ENCODE data around the gene RASA2.
A peak's percentile ranks its signal among the peaks of the same experiment; 100 is the strongest.

RASA2 gene, protein sequence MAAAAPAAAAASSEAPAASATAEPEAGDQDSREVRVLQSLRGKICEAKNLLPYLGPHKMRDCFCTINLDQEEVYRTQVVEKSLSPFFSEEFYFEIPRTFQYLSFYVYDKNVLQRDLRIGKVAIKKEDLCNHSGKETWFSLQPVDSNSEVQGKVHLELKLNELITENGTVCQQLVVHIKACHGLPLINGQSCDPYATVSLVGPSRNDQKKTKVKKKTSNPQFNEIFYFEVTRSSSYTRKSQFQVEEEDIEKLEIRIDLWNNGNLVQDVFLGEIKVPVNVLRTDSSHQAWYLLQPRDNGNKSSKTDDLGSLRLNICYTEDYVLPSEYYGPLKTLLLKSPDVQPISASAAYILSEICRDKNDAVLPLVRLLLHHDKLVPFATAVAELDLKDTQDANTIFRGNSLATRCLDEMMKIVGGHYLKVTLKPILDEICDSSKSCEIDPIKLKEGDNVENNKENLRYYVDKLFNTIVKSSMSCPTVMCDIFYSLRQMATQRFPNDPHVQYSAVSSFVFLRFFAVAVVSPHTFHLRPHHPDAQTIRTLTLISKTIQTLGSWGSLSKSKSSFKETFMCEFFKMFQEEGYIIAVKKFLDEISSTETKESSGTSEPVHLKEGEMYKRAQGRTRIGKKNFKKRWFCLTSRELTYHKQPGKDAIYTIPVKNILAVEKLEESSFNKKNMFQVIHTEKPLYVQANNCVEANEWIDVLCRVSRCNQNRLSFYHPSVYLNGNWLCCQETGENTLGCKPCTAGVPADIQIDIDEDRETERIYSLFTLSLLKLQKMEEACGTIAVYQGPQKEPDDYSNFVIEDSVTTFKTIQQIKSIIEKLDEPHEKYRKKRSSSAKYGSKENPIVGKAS

GRCh38 chr3:141486746-141487520 lies at the start of gene RASA2:
RASA2 (plus strand) TSS chr3:141487027; CDS start chr3:141487084, 57 bp downstream.
- H3K9me3 ChIP-seq (ENCODE audit: low read length): no peaks in the 10 kb centered on the region
- peak within 1 kb of the TSS; percentile 100 for H3K4me3 ChIP-seq (ENCODE audit: low read length)
- H3K36me3 ChIP-seq (ENCODE audit: insufficient read depth, low read length): no peaks in the 10 kb centered on the region
- peaks cover 6% of the 10 kb centered on the region for H3K27me3 ChIP-seq (ENCODE audit: insufficient read depth, low read length)
- H2AFZ ChIP-seq (ENCODE audit: low read depth, low read length): peak within 1 kb of the TSS; percentile 99
- H3K4me1 ChIP-seq (ENCODE audit: insufficient read depth, low read length): peaks cover 23% of the 10 kb centered on the region

DNA sequence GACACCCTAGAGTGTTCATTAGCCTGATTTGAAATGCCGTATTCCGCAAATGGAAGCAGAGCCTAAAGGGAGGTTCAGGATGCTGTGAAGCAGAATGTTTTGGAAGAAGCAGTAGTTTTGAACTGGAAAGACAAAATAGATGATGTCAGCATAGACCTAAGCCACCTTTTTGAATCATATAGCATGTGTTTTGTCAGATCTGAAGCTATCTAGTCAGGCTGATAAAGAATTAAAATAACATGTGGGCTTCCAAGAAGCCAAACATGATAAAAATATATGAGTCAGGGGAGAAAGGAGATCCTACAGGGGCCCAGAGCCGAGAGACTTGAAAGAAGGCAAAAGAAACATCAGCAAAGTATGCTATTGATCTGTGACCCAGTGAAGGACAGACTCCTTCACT lies 47.2 kb upstream of the RASA2 start:
- Histone ChIP-seq H3K36me3 (ENCODE audit: insufficient read depth, low read length) (peaks cover 23% of the 10 kb centered on the region), H3K27me3 (ENCODE audit: insufficient read depth, low read length) (no peaks in the 10 kb centered on the region), H3K9me3 (ENCODE audit: low read length) (peaks cover 14% of the 10 kb centered on the region), H3K4me1 (ENCODE audit: insufficient read depth, low read length) (peaks cover 11% of the 10 kb centered on the region), H3K4me3 (ENCODE audit: low read length) (no peak overlapping the region), H2AFZ (ENCODE audit: low read depth, low read length) (peak overlapping the region; percentile 21)

GRCh38 chr3:141440942-141441341 lies 45.9 kb upstream of the RASA2 start:
- peaks cover 18% of the 10 kb centered on the region for H3K9me3 ChIP-seq (ENCODE audit: low read length)
- no peak overlapping the region for H3K4me3 ChIP-seq (ENCODE audit: low read length)
- no peaks in the 10 kb centered on the region for H3K27me3 ChIP-seq (ENCODE audit: insufficient read depth, low read length)
- peaks cover 34% of the 10 kb centered on the region for H3K36me3 ChIP-seq (ENCODE audit: insufficient read depth, low read length)
- peaks cover 11% of the 10 kb centered on the region for H3K4me1 ChIP-seq (ENCODE audit: insufficient read depth, low read length)
- H2AFZ ChIP-seq (ENCODE audit: low read depth, low read length): no peak overlapping the region

- Histone ChIP-seq H2AFZ (ENCODE audit: low read depth, low read length) (no peak overlapping the region), H3K4me3 (ENCODE audit: low read length) (no peak overlapping the region), H3K9me3 (ENCODE audit: low read length) (peaks cover 18% of the 10 kb centered on the region), H3K4me1 (ENCODE audit: insufficient read depth, low read length) (peaks cover 11% of the 10 kb centered on the region), H3K36me3 (ENCODE audit: insufficient read depth, low read length) (peaks cover 34% of the 10 kb centered on the region), H3K27me3 (ENCODE audit: insufficient read depth, low read length) (no peaks in the 10 kb centered on the region)
These were observed 45.2 kb upstream of the RASA2 start for GRCh38 chr3:141441381-141442364.

GRCh38 chr3:141442446-141442845 lies 44.4 kb upstream of the RASA2 start:
- Histone ChIP-seq H3K36me3 (ENCODE audit: insufficient read depth, low read length) (peaks cover 34% of the 10 kb centered on the region), H2AFZ (ENCODE audit: low read depth, low read length) (no peak overlapping the region), H3K27me3 (ENCODE audit: insufficient read depth, low read length) (no peaks in the 10 kb centered on the region), H3K4me1 (ENCODE audit: insufficient read depth, low read length) (peaks cover 11% of the 10 kb centered on the region), H3K4me3 (ENCODE audit: low read length) (no peak overlapping the region), H3K9me3 (ENCODE audit: low read length) (peaks cover 18% of the 10 kb centered on the region)

- peaks cover 18% of the 10 kb centered on the region for H3K9me3 ChIP-seq (ENCODE audit: low read length)
- H3K27me3 ChIP-seq (ENCODE audit: insufficient read depth, low read length): no peaks in the 10 kb centered on the region
- peaks cover 34% of the 10 kb centered on the region for H3K36me3 ChIP-seq (ENCODE audit: insufficient read depth, low read length)
- no peak overlapping the region for H2AFZ ChIP-seq (ENCODE audit: low read depth, low read length)
- H3K4me3 ChIP-seq (ENCODE audit: low read length): no peak overlapping the region
- peaks cover 11% of the 10 kb centered on the region for H3K4me1 ChIP-seq (ENCODE audit: insufficient read depth, low read length)
These were observed 43.9 kb upstream of the RASA2 start for GRCh38 chr3:141442914-141443313.

DNA sequence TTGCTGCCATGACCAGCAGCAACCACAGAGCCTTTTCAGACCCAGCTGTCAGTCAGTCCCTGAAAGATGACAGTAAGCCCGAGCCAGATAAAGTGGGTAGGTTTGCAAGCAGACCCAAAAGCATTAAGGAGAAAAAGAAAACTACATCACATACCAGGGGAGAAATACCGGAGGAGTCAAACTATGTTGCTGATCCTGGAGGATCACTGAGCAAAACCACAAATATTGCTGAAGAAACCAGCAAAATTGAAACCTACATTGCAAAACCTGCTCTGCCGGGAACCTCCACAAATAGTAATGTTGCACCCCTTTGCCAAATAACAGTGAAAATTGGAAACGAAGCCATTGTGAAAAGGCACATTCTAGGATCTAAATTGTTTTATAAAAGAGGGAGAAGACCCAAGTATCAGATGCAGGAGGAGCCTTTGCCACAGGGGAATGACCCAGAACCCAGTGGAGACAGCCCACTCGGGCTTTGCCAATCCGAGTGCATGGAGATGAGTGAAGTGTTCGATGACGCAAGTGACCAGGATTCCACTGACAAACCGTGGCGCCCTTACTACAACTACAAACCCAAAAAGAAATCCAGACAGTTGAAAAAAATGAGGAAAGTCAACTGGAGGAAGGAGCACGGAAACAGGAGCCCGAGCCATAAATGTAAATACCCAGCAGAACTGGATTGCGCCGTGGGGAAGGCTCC lies 42.1 kb upstream of the RASA2 start:
- H3K36me3 ChIP-seq (ENCODE audit: insufficient read depth, low read length): peaks cover 34% of the 10 kb centered on the region

DNA sequence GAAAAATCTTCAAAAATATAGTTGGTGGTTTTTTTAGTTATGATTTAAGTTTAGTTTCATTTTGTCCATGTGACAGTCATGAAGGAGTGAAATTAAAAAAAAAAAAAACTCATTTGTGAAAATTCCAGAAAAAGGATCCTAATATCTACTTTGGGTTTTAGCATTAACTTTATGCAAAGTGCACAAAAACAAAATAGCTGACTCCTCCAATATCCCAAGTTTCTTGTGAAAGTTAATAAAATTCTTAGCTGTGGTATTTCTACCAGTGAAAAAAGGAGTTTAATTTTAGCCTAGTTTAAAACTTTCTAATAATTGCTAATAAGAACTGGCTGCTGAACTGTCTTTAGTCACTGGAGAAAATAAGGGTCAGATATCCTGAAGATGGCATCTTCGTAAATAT lies 40.8 kb upstream of the RASA2 start:
- Histone ChIP-seq H3K36me3 (ENCODE audit: insufficient read depth, low read length) (peaks cover 34% of the 10 kb centered on the region), H3K27me3 (ENCODE audit: insufficient read depth, low read length) (no peaks in the 10 kb centered on the region)

More for the DNA sequence above, 42.1 kb upstream of the RASA2 start:
- Histone ChIP-seq H3K27me3 (ENCODE audit: insufficient read depth, low read length) (no peaks in the 10 kb centered on the region), H2AFZ (ENCODE audit: low read depth, low read length) (no peak overlapping the region), H3K4me1 (ENCODE audit: insufficient read depth, low read length) (peaks cover 8% of the 10 kb centered on the region), H3K9me3 (ENCODE audit: low read length) (peaks cover 18% of the 10 kb centered on the region), H3K4me3 (ENCODE audit: low read length) (no peak overlapping the region)

DNA sequence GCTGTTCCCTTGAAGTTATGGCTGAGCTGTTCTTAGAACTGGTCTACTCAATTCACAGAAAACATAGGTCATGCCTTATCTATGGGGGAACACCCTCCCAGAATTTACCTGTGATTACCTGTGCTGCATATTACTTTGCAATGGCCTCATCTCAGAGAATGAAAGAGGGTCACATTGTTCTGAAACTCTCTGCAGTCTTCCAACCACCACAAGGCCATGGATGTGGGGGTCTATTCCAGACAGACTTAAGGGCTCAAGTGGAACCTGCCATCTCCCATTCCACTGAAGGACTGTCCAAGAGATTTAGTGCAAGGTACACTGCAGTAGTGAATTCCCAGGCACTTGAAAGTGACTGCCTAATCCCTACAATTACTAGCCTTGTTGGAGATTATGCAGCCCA lies 40.1 kb upstream of the RASA2 start:
- no peaks in the 10 kb centered on the region for H3K4me1 ChIP-seq (ENCODE audit: insufficient read depth, low read length)
- H2AFZ ChIP-seq (ENCODE audit: low read depth, low read length): no peak overlapping the region
- H3K4me3 ChIP-seq (ENCODE audit: low read length): no peak overlapping the region
- H3K36me3 ChIP-seq (ENCODE audit: insufficient read depth, low read length): peaks cover 34% of the 10 kb centered on the region
- H3K9me3 ChIP-seq (ENCODE audit: low read length): peaks cover 18% of the 10 kb centered on the region
- no peaks in the 10 kb centered on the region for H3K27me3 ChIP-seq (ENCODE audit: insufficient read depth, low read length)

More for the DNA sequence above, 40.8 kb upstream of the RASA2 start:
- Histone ChIP-seq H3K9me3 (ENCODE audit: low read length) (peaks cover 18% of the 10 kb centered on the region), H3K4me3 (ENCODE audit: low read length) (no peak overlapping the region), H3K4me1 (ENCODE audit: insufficient read depth, low read length) (no peaks in the 10 kb centered on the region), H2AFZ (ENCODE audit: low read depth, low read length) (no peak overlapping the region)

DNA sequence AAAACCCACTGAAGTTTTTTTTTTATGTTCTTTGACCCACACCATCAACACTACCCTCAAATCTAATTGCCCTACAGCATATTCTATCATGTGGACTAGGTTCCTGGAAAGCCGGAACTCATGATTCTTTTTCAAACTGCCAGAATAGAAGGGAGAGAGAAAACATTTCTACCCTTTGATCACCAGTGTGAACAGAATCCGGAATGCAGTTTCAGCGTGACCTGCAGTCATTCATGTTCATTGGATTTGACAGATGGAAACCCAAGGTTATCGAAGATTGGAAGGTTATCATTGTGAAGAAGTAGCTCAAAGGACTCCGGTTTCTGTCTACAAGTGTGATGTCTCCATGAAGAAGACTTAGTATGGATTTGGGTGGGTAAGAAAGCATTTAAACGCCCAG lies 39.4 kb upstream of the RASA2 start:
- no peak overlapping the region for H2AFZ ChIP-seq (ENCODE audit: low read depth, low read length)
- no peaks in the 10 kb centered on the region for H3K27me3 ChIP-seq (ENCODE audit: insufficient read depth, low read length)
- H3K36me3 ChIP-seq (ENCODE audit: insufficient read depth, low read length): peaks cover 31% of the 10 kb centered on the region
- H3K4me1 ChIP-seq (ENCODE audit: insufficient read depth, low read length): no peaks in the 10 kb centered on the region
- peaks cover 18% of the 10 kb centered on the region for H3K9me3 ChIP-seq (ENCODE audit: low read length)
- no peak overlapping the region for H3K4me3 ChIP-seq (ENCODE audit: low read length)

DNA sequence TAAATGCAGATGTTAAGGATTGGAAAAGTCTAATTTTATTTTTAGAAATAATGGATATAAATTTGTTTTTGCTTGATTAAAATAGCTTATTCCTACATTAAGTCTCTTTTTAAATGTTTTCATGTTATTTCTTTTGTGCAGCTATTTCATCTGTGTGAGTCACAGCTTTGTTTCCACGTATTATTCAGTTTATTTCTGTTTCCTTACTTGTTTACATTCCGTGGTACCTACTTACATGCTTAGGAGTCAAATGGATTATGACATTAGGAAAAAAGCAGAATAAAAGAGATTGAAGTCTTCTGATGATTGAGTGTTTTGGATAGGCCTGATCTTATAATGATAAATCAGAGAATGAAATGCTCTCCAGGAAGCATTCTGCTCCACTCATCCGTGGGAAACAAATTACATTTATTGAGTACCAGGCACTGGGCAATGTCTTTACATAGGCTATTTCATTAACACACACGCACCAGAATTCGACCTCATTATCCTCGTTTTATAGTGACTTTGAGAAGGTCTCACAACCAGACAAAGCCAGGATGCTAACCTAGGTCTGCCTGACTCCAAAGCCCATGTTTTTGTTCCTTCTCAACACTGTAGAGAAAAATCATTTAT lies 38.1 kb upstream of the RASA2 start:
- no peaks in the 10 kb centered on the region for H3K4me1 ChIP-seq (ENCODE audit: insufficient read depth, low read length)
- H3K27me3 ChIP-seq (ENCODE audit: insufficient read depth, low read length): no peaks in the 10 kb centered on the region
- H3K4me3 ChIP-seq (ENCODE audit: low read length): no peak overlapping the region
- H3K36me3 ChIP-seq (ENCODE audit: insufficient read depth, low read length): peaks cover 18% of the 10 kb centered on the region
- peaks cover 11% of the 10 kb centered on the region for H3K9me3 ChIP-seq (ENCODE audit: low read length)
- no peak overlapping the region for H2AFZ ChIP-seq (ENCODE audit: low read depth, low read length)
